GM21576 (cell line): Measurements from ENCODE around the gene MDGA2.
"Not testable (repeated sequence)": the region's sequence is repeated elsewhere in the genome, so short reads cannot be mapped to it uniquely, and the experiment has no call there.

Experiments
- ATAC-seq: cut with Tn5 transposase; IDR thresholded peaks from one replicate; pipeline ENCODE4 v1.9.1; 2021; ENCODE audit warnings: mild to moderate bottlenecking, moderate library complexity; ENCODE audit not compliant: unreplicated experiment

MDGA2 gene

GRCh38 chr14:47353186-47353585, 322.2 kb downstream of the MDGA2 start:
- no peak for ATAC-seq

- ATAC-seq: no peak
Observed at GRCh38 chr14:47346849-47347248, 328.6 kb downstream of the MDGA2 start.

GRCh38 chr14:47345016-47345415, 330.4 kb downstream of the MDGA2 start:
- no peak for ATAC-seq

GRCh38 chr14:47332939-47333338, 342.5 kb downstream of the MDGA2 start:
- ATAC-seq: no peak

- no peak for ATAC-seq
Observed at GRCh38 chr14:47332106-47332505, 343.3 kb downstream of the MDGA2 start.

GRCh38 chr14:47328376-47328775, 347.0 kb downstream of the MDGA2 start:
- ATAC-seq: no peak

GRCh38 chr14:47327336-47327735, 348.1 kb downstream of the MDGA2 start:
- ATAC-seq: no peak

GRCh38 chr14:47322751-47323150, 352.7 kb downstream of the MDGA2 start:
- ATAC-seq: no peak

GRCh38 chr14:47302121-47302520, 373.3 kb downstream of the MDGA2 start:
- ATAC-seq: no peak

GRCh38 chr14:47300796-47301195, 374.6 kb downstream of the MDGA2 start:
- no peak for ATAC-seq

GRCh38 chr14:47297374-47297773, 378.0 kb downstream of the MDGA2 start:
- ATAC-seq: no peak

- no peak for ATAC-seq
Observed at GRCh38 chr14:47284283-47284682, 391.1 kb downstream of the MDGA2 start.

- not testable (repeated sequence) for ATAC-seq
Observed at GRCh38 chr14:47281761-47282160, 393.6 kb downstream of the MDGA2 start.

GRCh38 chr14:47278233-47278842, 397.1 kb downstream of the MDGA2 start:
- ATAC-seq: peak; percentile 66

GRCh38 chr14:47277703-47278102, 397.7 kb downstream of the MDGA2 start:
- no peak for ATAC-seq

GRCh38 chr14:47276931-47277330, 398.5 kb downstream of the MDGA2 start:
- ATAC-seq: no peak

GRCh38 chr14:47273939-47274338, 401.5 kb downstream of the MDGA2 start:
- no peak for ATAC-seq

- ATAC-seq: no peak
Observed at GRCh38 chr14:47270715-47271114, 404.7 kb downstream of the MDGA2 start.

GRCh38 chr14:47269756-47270492, 405.5 kb downstream of the MDGA2 start:
- no peak for ATAC-seq

GRCh38 chr14:47264842-47265241, 410.6 kb downstream of the MDGA2 start:
- no peak for ATAC-seq

- no peak for ATAC-seq
Observed at GRCh38 chr14:47262801-47263200, 412.6 kb downstream of the MDGA2 start.

GRCh38 chr14:47261350-47261749, 414.1 kb downstream of the MDGA2 start:
- ATAC-seq: no peak

GRCh38 chr14:47259796-47260195, 415.6 kb downstream of the MDGA2 start:
- ATAC-seq: no peak
